Measurements from ENCODE around the gene LRRC34. TPM values are rescaled to one million over a fixed set of nuclear protein-coding genes. Genes with fewer than 3 reads are reported as not detected.

LRRC34 gene
- total and polyA plus RNA-seq, 9 of the 15 experiments (the other 6 are each of a cell fraction or from before 2014, with no cell fraction given) = 0.17 to 0.30 TPM; not detected in 7

DNA sequence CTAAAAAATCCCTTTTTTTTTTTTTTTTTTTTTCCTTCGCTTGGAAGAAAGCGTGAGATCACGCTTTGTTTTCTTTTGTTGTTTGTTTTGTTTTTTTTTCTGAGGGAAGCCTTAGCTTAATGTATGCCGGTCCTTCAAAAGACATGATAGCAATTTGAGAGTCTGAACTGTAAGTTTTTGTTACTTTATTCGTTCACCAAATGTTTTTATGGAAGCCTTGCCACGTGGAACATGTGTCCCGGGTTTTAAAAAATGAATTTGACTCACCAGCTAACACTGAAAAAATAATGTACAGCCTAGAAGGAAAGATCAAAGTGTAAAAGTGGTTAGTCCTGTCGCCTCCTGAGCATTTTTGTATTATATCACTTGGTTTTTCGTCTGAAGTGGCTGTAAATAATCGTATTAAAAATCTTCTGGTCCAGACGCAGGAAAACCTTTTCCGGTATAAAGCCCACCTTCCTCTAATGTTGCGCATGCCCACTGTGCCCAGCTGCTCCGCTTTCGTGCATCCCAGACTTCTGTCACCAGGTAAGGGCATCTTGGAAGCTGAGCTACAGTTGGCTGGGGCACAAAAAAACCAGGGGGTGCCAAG is 40.3 kb downstream of the LRRC34 start (continued):
- TF ChIP-seq, protein P1, sequence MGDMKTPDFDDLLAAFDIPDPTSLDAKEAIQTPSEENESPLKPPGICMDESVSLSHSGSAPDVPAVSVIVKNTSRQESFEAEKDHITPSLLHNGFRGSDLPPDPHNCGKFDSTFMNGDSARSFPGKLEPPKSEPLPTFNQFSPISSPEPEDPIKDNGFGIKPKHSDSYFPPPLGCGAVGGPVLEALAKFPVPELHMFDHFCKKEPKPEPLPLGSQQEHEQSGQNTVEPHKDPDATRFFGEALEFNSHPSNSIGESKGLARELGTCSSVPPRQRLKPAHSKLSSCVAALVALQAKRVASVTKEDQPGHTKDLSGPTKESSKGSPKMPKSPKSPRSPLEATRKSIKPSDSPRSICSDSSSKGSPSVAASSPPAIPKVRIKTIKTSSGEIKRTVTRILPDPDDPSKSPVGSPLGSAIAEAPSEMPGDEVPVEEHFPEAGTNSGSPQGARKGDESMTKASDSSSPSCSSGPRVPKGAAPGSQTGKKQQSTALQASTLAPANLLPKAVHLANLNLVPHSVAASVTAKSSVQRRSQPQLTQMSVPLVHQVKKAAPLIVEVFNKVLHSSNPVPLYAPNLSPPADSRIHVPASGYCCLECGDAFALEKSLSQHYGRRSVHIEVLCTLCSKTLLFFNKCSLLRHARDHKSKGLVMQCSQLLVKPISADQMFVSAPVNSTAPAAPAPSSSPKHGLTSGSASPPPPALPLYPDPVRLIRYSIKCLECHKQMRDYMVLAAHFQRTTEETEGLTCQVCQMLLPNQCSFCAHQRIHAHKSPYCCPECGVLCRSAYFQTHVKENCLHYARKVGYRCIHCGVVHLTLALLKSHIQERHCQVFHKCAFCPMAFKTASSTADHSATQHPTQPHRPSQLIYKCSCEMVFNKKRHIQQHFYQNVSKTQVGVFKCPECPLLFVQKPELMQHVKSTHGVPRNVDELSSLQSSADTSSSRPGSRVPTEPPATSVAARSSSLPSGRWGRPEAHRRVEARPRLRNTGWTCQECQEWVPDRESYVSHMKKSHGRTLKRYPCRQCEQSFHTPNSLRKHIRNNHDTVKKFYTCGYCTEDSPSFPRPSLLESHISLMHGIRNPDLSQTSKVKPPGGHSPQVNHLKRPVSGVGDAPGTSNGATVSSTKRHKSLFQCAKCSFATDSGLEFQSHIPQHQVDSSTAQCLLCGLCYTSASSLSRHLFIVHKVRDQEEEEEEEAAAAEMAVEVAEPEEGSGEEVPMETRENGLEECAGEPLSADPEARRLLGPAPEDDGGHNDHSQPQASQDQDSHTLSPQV (IDR thresholded peaks at IDR 0.05) = 0 out of 2 replicates have a peak, but pooled peaks have one; percentile 22
- TF ChIP-seq MYC (IDR thresholded peaks at IDR 0.05; ENCODE audit: low read depth, low read length) (peak; percentile 83), MYC (CRISPR knock-in tag; IDR thresholded peaks at IDR 0.05; ENCODE audit: borderline replicate concordance, low read depth) (no peak), NBN (IDR thresholded peaks at IDR 0.05; ENCODE audit: low read depth) (peak; percentile 5; the same call in 1 of the 2 replicates), MCM3 (IDR thresholded peaks at IDR 0.05) (no peak), CREB1 (IDR thresholded peaks at IDR 0.05) (peak; percentile 2; the same call in 1 of the 2 replicates), CREB1 (CRISPR knock-in tag; IDR thresholded peaks at IDR 0.05) (no peak), ARNT (IDR thresholded peaks at IDR 0.05) (peak in 1 of 2 experiments; percentile 57; a peak in 1 of 4 replicates), ZNF444 (CRISPR knock-in tag; IDR thresholded peaks at IDR 0.05) (no peak)
- TF ChIP-seq, protein P2, sequence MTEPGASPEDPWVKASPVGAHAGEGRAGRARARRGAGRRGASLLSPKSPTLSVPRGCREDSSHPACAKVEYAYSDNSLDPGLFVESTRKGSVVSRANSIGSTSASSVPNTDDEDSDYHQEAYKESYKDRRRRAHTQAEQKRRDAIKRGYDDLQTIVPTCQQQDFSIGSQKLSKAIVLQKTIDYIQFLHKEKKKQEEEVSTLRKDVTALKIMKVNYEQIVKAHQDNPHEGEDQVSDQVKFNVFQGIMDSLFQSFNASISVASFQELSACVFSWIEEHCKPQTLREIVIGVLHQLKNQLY (CRISPR knock-in tag; conservative IDR thresholded peaks at IDR 0.05) = no peak
- TF ChIP-seq, protein P3, sequence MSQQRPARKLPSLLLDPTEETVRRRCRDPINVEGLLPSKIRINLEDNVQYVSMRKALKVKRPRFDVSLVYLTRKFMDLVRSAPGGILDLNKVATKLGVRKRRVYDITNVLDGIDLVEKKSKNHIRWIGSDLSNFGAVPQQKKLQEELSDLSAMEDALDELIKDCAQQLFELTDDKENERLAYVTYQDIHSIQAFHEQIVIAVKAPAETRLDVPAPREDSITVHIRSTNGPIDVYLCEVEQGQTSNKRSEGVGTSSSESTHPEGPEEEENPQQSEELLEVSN (IDR thresholded peaks at IDR 0.05; ENCODE audit: borderline replicate concordance in 1 of 2, extremely low read depth in 1 of 2, insufficient read depth in 1 of 2, insufficient read length in 1 of 2, low read depth in 1 of 2, low read length in 1 of 2, poor library complexity in 1 of 2, severe bottlenecking in 1 of 2) = peak in 1 of 2 experiments; percentile 26
- TF ChIP-seq, protein P4, sequence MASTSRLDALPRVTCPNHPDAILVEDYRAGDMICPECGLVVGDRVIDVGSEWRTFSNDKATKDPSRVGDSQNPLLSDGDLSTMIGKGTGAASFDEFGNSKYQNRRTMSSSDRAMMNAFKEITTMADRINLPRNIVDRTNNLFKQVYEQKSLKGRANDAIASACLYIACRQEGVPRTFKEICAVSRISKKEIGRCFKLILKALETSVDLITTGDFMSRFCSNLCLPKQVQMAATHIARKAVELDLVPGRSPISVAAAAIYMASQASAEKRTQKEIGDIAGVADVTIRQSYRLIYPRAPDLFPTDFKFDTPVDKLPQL (IDR thresholded peaks at IDR 0.05; ENCODE audit: extremely low read depth, insufficient read length) = peak; percentile 16
